ENCODE results near the gene ALAS2. TPM values are rescaled to one million over a fixed set of nuclear protein-coding genes. Genes with fewer than 3 reads are reported as not detected.
A peak's percentile ranks its signal among the peaks of the same experiment; 100 is the strongest.
"Not testable (repeated sequence)": the region's sequence is repeated elsewhere in the genome, so short reads cannot be mapped to it uniquely, and the experiment has no call there.

Gene ALAS2, protein sequence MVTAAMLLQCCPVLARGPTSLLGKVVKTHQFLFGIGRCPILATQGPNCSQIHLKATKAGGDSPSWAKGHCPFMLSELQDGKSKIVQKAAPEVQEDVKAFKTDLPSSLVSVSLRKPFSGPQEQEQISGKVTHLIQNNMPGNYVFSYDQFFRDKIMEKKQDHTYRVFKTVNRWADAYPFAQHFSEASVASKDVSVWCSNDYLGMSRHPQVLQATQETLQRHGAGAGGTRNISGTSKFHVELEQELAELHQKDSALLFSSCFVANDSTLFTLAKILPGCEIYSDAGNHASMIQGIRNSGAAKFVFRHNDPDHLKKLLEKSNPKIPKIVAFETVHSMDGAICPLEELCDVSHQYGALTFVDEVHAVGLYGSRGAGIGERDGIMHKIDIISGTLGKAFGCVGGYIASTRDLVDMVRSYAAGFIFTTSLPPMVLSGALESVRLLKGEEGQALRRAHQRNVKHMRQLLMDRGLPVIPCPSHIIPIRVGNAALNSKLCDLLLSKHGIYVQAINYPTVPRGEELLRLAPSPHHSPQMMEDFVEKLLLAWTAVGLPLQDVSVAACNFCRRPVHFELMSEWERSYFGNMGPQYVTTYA
- not detected for total RNA-seq

DNA sequence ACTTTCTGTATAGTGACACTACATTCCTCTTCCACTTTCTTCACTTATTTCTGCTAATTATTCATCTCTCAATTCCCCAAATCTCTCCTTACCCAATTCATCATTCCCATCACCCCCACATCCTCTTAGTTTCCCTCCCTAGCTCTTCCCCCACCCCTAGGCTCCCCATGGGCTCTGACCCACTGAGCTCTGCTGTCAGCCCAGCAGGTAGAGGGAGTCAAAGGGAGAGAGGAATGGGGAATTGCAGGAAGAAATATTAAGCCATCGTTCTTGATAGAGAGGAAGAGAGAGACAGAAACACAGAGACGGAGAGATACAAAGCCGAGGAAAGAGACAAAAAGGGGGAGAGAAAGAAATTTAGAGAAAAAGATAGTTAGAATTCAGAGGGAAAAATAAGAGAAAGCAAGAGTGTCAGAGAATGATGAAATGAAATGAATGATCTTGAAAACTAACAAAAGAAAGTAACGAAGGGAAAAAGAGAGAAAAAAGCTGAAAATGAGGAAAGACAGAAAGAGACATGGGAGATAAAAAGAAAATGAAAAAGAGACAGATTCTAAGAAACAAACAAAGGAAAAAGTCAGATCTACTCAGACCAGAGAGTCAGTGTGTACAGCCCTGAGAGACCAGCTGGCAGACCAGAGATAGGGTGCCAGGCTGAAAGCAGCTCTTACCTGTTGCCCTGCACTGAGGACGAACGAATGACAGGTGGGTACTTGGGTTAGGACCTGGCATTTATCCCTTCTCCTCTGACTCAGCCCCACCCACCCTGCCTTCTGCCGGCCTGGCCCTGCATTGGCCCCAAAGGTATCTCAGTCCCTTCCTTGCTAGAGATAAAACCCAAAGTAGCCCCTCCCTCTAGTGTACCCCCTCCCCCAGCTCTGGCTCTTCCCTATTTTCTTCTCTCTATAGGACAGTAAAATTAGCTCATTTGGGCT lies at the start of gene ALAS2:
Gene ALAS2 (minus strand): TSS at position 707 of the 935 bp plus-strand sequence. CDS start 4,977 bp downstream, outside the sequence.
- no peak within 1 kb of the TSS for H3K4me3 Mint-ChIP-seq
- no peaks in the 10 kb centered on the region for H3K36me3 Mint-ChIP-seq
- no peak for ATAC-seq
- H3K27me3 Mint-ChIP-seq = peaks cover 0 to 28% of the 10 kb centered on the region in 2 donors
- H3K27ac Mint-ChIP-seq = no peak within 1 kb of the TSS
- DNase-seq (ENCODE audit: low spot score) = no peak
- no peaks in the 10 kb centered on the region for H3K9me3 Mint-ChIP-seq
- peaks cover 0 to 2% of the 10 kb centered on the region in 2 donors for H3K4me1 Mint-ChIP-seq (ENCODE audit: low read depth in 2 of 2)

DNA sequence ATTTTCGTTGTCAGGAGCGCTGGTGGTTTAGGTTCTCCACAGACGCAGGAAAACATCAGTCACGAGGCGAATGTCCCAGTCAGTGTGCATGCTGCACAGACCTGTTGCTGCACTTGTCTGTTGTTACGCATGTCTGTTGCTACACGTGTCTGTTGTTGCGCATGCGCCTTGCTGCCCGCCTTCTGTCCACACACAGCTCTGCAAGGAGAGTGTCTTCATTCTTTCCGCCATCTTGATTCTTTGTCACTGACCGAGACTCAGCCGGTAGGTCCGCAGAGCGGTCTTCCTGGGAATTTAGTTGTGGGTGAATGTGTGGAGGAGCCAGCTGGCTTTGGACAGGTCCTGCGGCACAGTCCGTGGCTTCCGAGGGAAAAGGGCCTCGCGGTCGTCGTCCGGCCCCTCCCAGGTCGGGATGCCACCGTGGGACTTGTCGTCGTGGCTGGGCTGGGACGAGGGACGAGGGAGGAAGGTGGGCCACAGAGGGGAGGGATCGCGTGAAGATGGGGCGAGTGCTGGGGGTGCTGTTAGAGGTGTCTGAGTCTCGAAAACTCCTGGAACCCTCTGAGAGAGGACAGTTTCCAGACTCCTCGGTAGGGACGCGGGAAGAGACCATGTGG lies 44.2 kb upstream of the ALAS2 start, which contains the start of gene PAGE2B:
Gene PAGE2B (plus strand): TSS at position 180 of the 617 bp plus-strand sequence. CDS start 1,012 bp downstream, outside the sequence.
- H3K9me3 Mint-ChIP-seq = no peaks in the 10 kb centered on the region
- H3K4me1 Mint-ChIP-seq (ENCODE audit: low read depth in 2 of 2) = no peaks in the 10 kb centered on the region
- DNase-seq (ENCODE audit: low spot score) (no peak), ATAC-seq (no peak)
- H3K36me3 Mint-ChIP-seq = no peaks in the 10 kb centered on the region
- H3K4me3 Mint-ChIP-seq = no peak within 1 kb of the TSS
- no peak within 1 kb of the TSS for H3K27ac Mint-ChIP-seq
- peaks cover 14 to 23% of the 10 kb centered on the region in 2 donors for H3K27me3 Mint-ChIP-seq

DNA sequence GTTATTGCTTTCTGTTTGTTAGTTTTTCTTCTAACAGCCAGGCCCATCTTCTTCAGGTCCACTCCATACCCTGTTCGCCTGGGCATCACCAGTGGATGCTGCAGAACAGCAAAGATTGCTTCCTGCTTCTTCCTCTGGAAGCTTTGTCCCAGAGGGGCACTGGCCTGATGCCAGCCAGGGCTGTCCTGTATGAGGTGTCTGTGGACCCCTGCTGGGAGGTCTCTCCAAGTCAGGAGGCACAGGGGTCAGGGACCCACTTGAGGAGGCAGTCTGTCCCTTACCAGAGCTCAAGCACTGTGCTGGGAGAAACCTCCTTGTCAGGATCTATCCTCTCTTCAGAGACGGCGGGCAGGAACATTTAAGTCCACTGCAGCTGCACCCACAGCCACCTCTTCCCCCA lies 41.5 kb upstream of the ALAS2 start:
- DNase-seq (ENCODE audit: low spot score) = no peak
- H3K9me3 Mint-ChIP-seq = no peaks in the 10 kb centered on the region
- H3K27ac Mint-ChIP-seq = no peak overlapping the region
- ATAC-seq = no peak
- H3K4me1 Mint-ChIP-seq (ENCODE audit: low read depth in 2 of 2) = no peaks in the 10 kb centered on the region
- no peaks in the 10 kb centered on the region for H3K36me3 Mint-ChIP-seq
- no peak overlapping the region for H3K4me3 Mint-ChIP-seq
- H3K27me3 Mint-ChIP-seq = peaks cover 34 to 39% of the 10 kb centered on the region in 2 donors

DNA sequence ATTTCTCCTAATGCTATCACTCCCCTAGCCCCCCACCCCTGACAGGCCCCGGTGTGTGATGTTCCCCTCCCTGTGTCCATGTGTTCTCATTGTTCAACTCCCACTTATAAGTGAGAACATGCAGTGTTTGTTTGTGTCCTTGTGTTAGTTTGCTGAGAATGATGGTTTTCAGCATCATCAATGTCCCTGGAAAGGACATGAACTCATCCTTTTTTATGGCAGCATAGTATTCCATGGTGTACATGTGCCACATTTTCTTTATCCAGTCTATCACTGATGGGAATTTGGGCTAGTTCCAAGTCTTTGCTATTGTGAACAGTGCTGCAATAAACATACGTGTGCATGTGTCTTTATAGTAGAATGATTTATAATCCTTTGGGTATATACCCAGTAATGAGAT lies 36.4 kb upstream of the ALAS2 start:
- not testable (repeated sequence) for H3K4me1 Mint-ChIP-seq (ENCODE audit: low read depth in 2 of 2); H3K36me3 Mint-ChIP-seq; H3K4me3 Mint-ChIP-seq; H3K27ac Mint-ChIP-seq; DNase-seq (ENCODE audit: low spot score); ATAC-seq; H3K9me3 Mint-ChIP-seq
- H3K27me3 Mint-ChIP-seq = peaks cover 49 to 52% of the 10 kb centered on the region in 2 donors

DNA sequence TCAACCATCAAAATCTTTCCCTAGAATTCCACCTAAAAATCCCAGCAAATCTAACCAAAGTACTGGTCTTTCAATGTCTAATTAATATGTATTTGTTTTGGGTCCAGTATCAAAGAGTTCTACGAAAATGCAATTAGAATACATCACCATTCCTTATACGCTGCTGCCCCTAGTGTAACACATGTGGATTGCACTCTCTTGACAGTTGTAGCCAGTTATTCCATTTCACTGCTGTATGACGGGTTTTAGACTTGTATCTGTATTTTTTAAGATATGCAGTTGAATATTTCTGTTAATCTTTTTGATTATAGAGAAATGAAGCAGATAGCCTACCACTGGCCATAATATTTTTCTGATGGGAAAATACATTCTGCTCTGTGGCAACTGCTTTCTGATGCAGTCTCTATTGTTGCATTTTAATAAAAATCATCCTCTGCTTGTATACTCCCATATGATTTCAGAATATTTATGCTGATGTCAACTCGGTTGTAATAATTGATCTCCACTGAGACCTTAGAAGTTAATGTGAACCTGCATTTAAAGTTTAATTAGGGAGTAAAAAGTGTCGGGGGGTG lies 27.0 kb upstream of the ALAS2 start:
- Mint-ChIP-seq H3K9me3 (no peaks in the 10 kb centered on the region), H3K4me1 (ENCODE audit: low read depth in 2 of 2) (peaks cover 9 to 18% of the 10 kb centered on the region in 2 donors), H3K36me3 (no peaks in the 10 kb centered on the region), H3K4me3 (peak overlapping the region; percentile 81), H3K27ac (peak overlapping the region in 1 of 2 donors; percentile 67), H3K27me3 (peaks cover 11 to 41% of the 10 kb centered on the region in 2 donors)
- DNase-seq (ENCODE audit: low spot score) = peak; percentile 61
- peak in 1 of 2 donors; percentile 69 for ATAC-seq

DNA sequence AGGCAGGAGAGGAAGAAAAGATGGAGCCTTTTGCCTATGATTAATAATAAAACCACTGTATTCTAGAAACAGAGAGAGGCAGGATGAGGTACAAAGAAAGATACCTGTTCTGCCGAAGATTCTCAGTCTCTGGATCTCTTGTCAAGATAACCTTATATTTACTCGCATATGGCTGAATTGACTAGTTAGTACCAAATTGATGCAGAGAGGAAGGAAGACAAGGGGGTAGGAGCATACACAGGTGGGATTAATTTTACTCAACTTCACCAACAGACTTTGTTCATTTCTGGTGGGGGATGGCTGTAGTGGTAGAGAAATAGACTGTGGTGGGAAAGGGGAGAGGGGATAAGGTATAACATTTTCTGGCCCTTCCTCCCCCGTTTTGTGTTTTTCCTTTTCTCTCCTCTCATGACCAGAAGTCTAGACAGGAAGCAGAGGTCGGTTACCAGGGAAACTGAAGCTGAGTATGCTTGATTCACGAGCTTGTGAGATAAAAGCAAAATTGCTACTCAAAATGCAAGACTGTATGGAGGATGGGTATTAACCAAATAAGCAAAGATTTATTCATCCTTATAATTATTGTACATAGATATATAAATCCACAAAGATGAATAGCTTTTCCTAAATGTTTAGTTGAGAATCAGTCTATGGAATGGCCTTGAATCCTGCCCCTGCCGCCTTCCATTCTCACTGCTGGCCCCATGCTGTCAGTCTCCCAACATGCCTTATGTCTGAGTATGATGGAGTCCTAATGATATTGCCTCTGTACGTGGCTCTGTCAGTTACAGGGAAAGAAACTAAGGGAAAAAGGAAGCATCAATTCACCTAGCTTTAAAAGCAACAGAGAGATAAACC lies 26.3 kb upstream of the ALAS2 start:
- peak overlapping the region; percentile 81 for H3K4me3 Mint-ChIP-seq
- peak overlapping the region in 1 of 2 donors; percentile 67 for H3K27ac Mint-ChIP-seq
- H3K9me3 Mint-ChIP-seq = no peaks in the 10 kb centered on the region
- peaks cover 9 to 18% of the 10 kb centered on the region in 2 donors for H3K4me1 Mint-ChIP-seq (ENCODE audit: low read depth in 2 of 2)
- H3K27me3 Mint-ChIP-seq = peaks cover 11 to 35% of the 10 kb centered on the region in 2 donors
- no peaks in the 10 kb centered on the region for H3K36me3 Mint-ChIP-seq
- ATAC-seq (no peak), DNase-seq (ENCODE audit: low spot score) (no peak)

DNA sequence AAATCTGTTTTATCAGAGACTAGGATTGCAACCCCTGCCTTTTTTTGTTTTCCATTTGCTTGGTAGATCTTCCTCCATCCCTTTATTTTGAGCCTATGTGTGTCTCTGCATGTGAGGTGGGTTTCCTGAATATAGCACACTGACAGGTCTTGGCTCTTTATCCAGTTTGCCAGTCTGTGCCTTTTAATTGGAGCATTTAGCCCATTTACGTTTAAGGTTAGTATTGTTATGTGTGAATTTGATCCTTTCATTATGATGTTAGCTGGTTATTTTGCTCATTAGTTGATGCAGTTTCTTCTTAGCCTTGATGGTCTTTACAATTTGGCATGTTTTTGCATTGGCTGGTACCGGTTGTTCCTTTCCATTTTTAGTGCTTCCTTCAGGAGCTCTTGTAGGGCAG lies 19.8 kb upstream of the ALAS2 start:
- H3K9me3 Mint-ChIP-seq; ATAC-seq; H3K36me3 Mint-ChIP-seq; DNase-seq (ENCODE audit: low spot score); H3K27ac Mint-ChIP-seq; H3K4me3 Mint-ChIP-seq; H3K4me1 Mint-ChIP-seq (ENCODE audit: low read depth in 2 of 2): not testable (repeated sequence)
- H3K27me3 Mint-ChIP-seq = peaks cover 4 to 14% of the 10 kb centered on the region in 2 donors

DNA sequence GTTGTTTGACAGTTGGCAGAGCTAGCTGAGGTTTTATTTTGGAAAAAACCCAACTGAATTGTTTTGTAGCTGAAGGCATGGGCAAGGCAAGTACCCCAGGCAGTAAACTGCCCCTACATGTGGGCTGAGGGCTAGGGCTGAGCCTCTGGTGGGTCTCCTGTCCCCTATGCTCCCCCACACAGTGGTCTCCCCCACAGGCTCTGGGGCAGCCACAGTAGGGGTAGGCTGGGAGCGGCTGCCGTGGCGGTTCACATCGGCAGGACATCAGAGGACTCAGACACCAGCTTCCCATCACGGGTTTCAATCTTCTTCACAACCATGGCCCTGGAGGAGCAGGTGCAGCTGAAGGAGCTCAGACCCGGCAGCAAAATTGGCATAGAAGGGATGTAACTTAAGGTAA lies 10.7 kb upstream of the ALAS2 start:
- Mint-ChIP-seq H3K27ac (no peak overlapping the region), H3K4me1 (ENCODE audit: low read depth in 2 of 2) (no peaks in the 10 kb centered on the region), H3K9me3 (no peaks in the 10 kb centered on the region), H3K36me3 (no peaks in the 10 kb centered on the region), H3K27me3 (peaks cover 0 to 11% of the 10 kb centered on the region in 2 donors), H3K4me3 (no peak overlapping the region)
- ATAC-seq (no peak), DNase-seq (ENCODE audit: low spot score) (no peak)

DNA sequence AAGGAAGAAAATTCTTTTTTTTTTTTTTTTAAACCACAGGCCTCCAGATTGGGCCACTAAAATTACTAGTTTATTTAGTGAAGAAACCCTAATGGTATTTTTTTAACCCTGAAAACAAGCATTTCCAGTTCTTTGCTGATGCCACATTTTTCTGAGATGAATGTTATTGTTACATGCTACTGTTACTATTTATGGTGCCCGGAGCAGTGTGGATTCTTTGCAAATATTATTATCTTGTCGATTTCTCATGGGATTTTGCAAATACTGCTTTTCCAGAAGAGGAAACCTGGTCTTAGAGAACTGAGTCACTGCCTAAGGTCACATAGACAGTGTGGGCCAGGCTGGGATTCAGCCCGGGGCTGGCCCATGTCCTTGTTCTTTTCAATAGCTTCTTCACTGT lies 8.7 kb upstream of the ALAS2 start:
- Mint-ChIP-seq H3K27ac (no peak overlapping the region), H3K27me3 (peaks cover 0 to 9% of the 10 kb centered on the region in 2 donors), H3K36me3 (no peaks in the 10 kb centered on the region), H3K9me3 (no peaks in the 10 kb centered on the region), H3K4me3 (no peak overlapping the region), H3K4me1 (ENCODE audit: low read depth in 2 of 2) (no peaks in the 10 kb centered on the region)
- no peak for ATAC-seq
- DNase-seq (ENCODE audit: low spot score) = no peak

DNA sequence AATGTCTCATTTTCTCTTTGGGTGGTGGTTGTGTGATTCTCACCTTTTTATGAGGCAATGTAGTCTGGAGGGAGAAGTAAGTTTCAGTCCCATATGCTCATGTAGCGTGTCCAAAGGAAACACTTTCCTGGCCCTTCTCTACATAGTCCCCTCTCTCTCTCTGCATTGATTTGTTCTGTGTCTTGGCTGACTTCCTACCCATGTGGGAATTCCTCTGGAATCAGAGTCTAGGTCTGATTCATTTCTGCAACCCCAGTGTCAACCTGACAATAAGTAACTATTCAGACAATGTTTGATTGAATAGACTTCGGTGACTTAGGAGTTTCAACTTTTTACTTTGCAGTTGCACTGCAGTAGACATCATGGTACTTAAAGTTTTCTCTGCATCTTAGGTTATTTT lies 2.7 kb upstream of the ALAS2 start:
- Mint-ChIP-seq H3K9me3 (no peaks in the 10 kb centered on the region), H3K27ac (no peak overlapping the region), H3K4me3 (no peak overlapping the region)

DNA sequence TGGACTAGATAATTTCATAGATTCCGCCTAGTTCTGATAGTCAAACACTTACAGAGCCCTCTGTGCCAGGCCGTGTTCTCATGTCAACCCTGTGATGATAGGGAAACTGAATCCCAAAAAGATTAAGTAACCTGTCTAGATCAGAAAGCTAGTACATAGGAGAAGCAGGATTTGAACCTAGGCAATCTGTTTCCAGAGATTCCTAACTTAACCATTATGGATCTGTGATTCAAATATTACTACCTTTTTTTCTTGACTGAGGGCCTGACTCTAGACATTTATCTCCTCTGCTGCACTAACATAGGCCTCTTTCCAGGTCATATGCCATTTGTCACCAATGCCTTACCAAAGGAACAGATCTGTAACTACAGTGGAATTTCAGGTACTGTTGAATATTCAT lies 1.5 kb downstream of the ALAS2 start:
- Mint-ChIP-seq H3K27ac (no peak overlapping the region), H3K4me3 (no peak overlapping the region), H3K9me3 (no peaks in the 10 kb centered on the region), H3K27me3 (peaks cover 0 to 34% of the 10 kb centered on the region in 2 donors), H3K4me1 (ENCODE audit: low read depth in 2 of 2) (peaks cover 0 to 2% of the 10 kb centered on the region in 2 donors), H3K36me3 (no peaks in the 10 kb centered on the region)
- ATAC-seq = no peak
- no peak for DNase-seq (ENCODE audit: low spot score)

More for the DNA sequence above, 2.7 kb upstream of the ALAS2 start:
- Mint-ChIP-seq H3K4me1 (ENCODE audit: low read depth in 2 of 2) (peaks cover 0 to 2% of the 10 kb centered on the region in 2 donors), H3K36me3 (no peaks in the 10 kb centered on the region), H3K27me3 (peaks cover 0 to 19% of the 10 kb centered on the region in 2 donors)
- DNase-seq (ENCODE audit: low spot score) = no peak
- no peak for ATAC-seq

DNA sequence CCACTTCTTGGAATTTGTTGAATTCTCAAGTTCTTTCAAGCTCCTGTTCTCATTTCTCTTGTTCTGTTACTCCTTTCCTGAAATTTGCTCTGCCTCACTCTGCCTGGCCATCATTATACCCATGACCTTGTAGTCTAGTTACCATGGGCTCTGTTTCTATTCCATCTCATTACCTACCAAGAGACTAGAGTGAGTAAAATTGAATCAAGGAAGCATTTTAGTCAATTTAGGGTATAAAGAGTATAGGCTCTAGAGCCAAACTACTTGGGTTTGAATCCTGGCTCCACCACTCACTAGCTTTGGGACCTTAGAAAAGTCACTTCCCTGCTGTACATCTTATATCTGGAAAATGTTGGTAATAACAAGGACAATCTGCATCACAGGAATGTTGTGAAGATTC lies 2.2 kb downstream of the ALAS2 start:
- Mint-ChIP-seq H3K27me3 (peaks cover 0 to 34% of the 10 kb centered on the region in 2 donors), H3K4me3 (no peak overlapping the region), H3K36me3 (no peaks in the 10 kb centered on the region), H3K4me1 (ENCODE audit: low read depth in 2 of 2) (peaks cover 0 to 2% of the 10 kb centered on the region in 2 donors), H3K27ac (no peak overlapping the region), H3K9me3 (no peaks in the 10 kb centered on the region)
- ATAC-seq = no peak
- no peak for DNase-seq (ENCODE audit: low spot score)

Data from natural killer cell treated with Interleukin-12 subunit alpha and Interleukin-12 subunit beta and Interleukin-15 and Interleukin-18, amount 100 ng/mL, for 72 hours (primary cell).